Trophoblast cell (in vitro differentiated cells and primary cell): ENCODE measurements around the gene PRSS22.

ENCODE experiments used
- DNase-seq, 2 donors: peaks; one replicate each; pipeline ENCODE4 v3.0.0-alpha.2; 2016
- H2AFZ ChIP-seq: 2 replicates; pipeline ENCODE4 v1.6.1; 2013; ENCODE audit warnings: low read length, moderate library complexity, mild to moderate bottlenecking; ENCODE audit not compliant: insufficient read depth, poor library complexity
- H2AK5ac ChIP-seq: 2 replicates; pipeline ENCODE4 v1.6.1; 2013; ENCODE audit warnings: mild to moderate bottlenecking, low read length
- H2BK120ac ChIP-seq: 2 replicates; pipeline ENCODE4 v1.6.1; 2013; ENCODE audit warnings: low read length, mild to moderate bottlenecking, moderate library complexity; ENCODE audit not compliant: insufficient read depth, poor library complexity
- H2BK12ac ChIP-seq: 2 replicates; pipeline ENCODE4 v1.6.1; 2013; ENCODE audit warnings: mild to moderate bottlenecking, low read length, moderate library complexity
- H2BK5ac ChIP-seq: 2 replicates; pipeline ENCODE4 v1.6.1; 2013; ENCODE audit warnings: low read length, low read depth, moderate library complexity, mild to moderate bottlenecking; ENCODE audit not compliant: poor library complexity
- H3K14ac ChIP-seq: 2 replicates; pipeline ENCODE4 v1.6.1; 2013; ENCODE audit warnings: mild to moderate bottlenecking, low read length
- H3K18ac ChIP-seq: 2 replicates; pipeline ENCODE4 v1.6.1; 2013; ENCODE audit warnings: mild to moderate bottlenecking, low read length
- H3K23ac ChIP-seq: 2 replicates; pipeline ENCODE4 v1.6.1; 2013; ENCODE audit warnings: low read length
- H3K27ac ChIP-seq: 2 replicates; pipeline ENCODE4 v1.5.1; 2013; ENCODE audit warnings: low read depth, mild to moderate bottlenecking, inconsistent platforms, low read length, moderate library complexity
- H3K27me3 ChIP-seq: 2 replicates; pipeline ENCODE4 v1.6.1; 2013; ENCODE audit warnings: inconsistent platforms, mild to moderate bottlenecking, low read length, moderate library complexity; ENCODE audit not compliant: insufficient read depth
- H3K36me3 ChIP-seq, 2 experiments: 1 replicate in 1 of 2; 2 replicates in 1 of 2; pipeline ENCODE4 v1.6.1; 2013; ENCODE audit warnings: low read length in 2 of 2, mild to moderate bottlenecking in 2 of 2, moderate library complexity in 1 of 2; ENCODE audit not compliant: insufficient read depth in 2 of 2, control insufficient read depth in 1 of 2
- H3K4ac ChIP-seq: 2 replicates; pipeline ENCODE4 v1.6.1; 2013; ENCODE audit warnings: low read depth, mild to moderate bottlenecking, low read length, moderate library complexity
- H3K4me1 ChIP-seq, 2 experiments: 1 replicate in 1 of 2; 2 replicates in 1 of 2; pipeline ENCODE4 v1.6.1; 2013; ENCODE audit warnings: low read length in 2 of 2, mild to moderate bottlenecking in 2 of 2, moderate library complexity in 1 of 2; ENCODE audit not compliant: insufficient read depth in 2 of 2, control insufficient read depth in 1 of 2
- H3K4me2 ChIP-seq: 2 replicates; pipeline ENCODE4 v1.6.1; 2013; ENCODE audit warnings: inconsistent platforms, mild to moderate bottlenecking, low read length, moderate library complexity
- H3K4me3 ChIP-seq: 2 replicates; pipeline ENCODE4 v1.5.1; 2013; ENCODE audit warnings: mild to moderate bottlenecking, low read depth, low read length, inconsistent platforms
- H3K79me1 ChIP-seq: one replicate; pipeline ENCODE4 v1.6.1; 2013; ENCODE audit warnings: low read length
- H3K79me2 ChIP-seq: 2 replicates; pipeline ENCODE4 v1.6.1; 2013; ENCODE audit warnings: low read length, mild to moderate bottlenecking; ENCODE audit not compliant: control insufficient read depth, insufficient read depth, poor library complexity
- H3K9ac ChIP-seq: 2 replicates; pipeline ENCODE4 v1.6.1; 2013; ENCODE audit warnings: mild to moderate bottlenecking, low read length
- H3K9me3 ChIP-seq: 2 replicates; pipeline ENCODE4 v1.6.1; 2013; ENCODE audit warnings: low read depth, mild to moderate bottlenecking, control low read depth, inconsistent platforms, low read length; ENCODE audit not compliant: insufficient read depth
- H4K12ac ChIP-seq: 2 replicates; pipeline ENCODE4 v1.6.1; 2013; ENCODE audit warnings: low read depth, mild to moderate bottlenecking, low read length, moderate library complexity
- H4K8ac ChIP-seq: 2 replicates; pipeline ENCODE4 v1.6.1; 2013; ENCODE audit warnings: low read depth, mild to moderate bottlenecking, low read length, moderate library complexity
- H4K91ac ChIP-seq: one replicate; pipeline ENCODE4 v1.6.1; 2013; ENCODE audit warnings: low read depth, mild to moderate bottlenecking, low read length, moderate library complexity
- WGBS: extraction: QIAGEN DNeasy Blood & Tissue Kit; methylation state at CpG from one replicate; pipeline ENCODE4 v1.1.7; 2013; ENCODE audit warnings: missing lambda C conversion rate; ENCODE audit not compliant: insufficient read length, insufficient coverage; ENCODE audit errors: extremely low coverage; 5-methylcytosine and 5-hydroxymethylcytosine counted together

The PRSS22 gene

GRCh38 chr16:2858245-2859025, 465 bp upstream of the PRSS22 start:
- Histone ChIP-seq H3K27ac (no peak overlapping the region), H3K4me2 (peak overlapping the region; percentile 39), H4K12ac (no peak overlapping the region), H4K8ac (peak overlapping the region; percentile 39), H4K91ac (peak overlapping the region; percentile 60), H2AK5ac (no peak overlapping the region), H3K4ac (no peak overlapping the region), H3K79me1 (peaks cover 7% of the 10 kb centered on the region), H3K4me3 (no peak overlapping the region), H3K27me3 (no peaks in the 10 kb centered on the region), H2BK5ac (no peak overlapping the region), H2BK12ac (peak overlapping the region; percentile 60), H3K36me3 (peaks cover 0 to 2% of the 10 kb centered on the region in 2 experiments), H3K9ac (no peak overlapping the region), H2BK120ac (peak overlapping the region; percentile 30), H3K4me1 (peaks cover 16 to 17% of the 10 kb centered on the region in 2 experiments), H3K79me2 (peaks cover 2% of the 10 kb centered on the region), H2AFZ (no peak overlapping the region), H3K9me3 (peaks cover 9% of the 10 kb centered on the region), H3K23ac (no peak overlapping the region), H3K14ac (no peak overlapping the region), H3K18ac (no peak overlapping the region)
- peak; percentile 96 to 98 for DNase-seq
- no CpG with 5 or more reads among the region's 23 CpGs for WGBS

GRCh38 chr16:2856686-2857450, 1.1 kb downstream of the PRSS22 start:
- Histone ChIP-seq H3K9ac (no peak overlapping the region), H2AK5ac (no peak overlapping the region), H4K91ac (peak overlapping the region; percentile 2), H3K4me2 (peak overlapping the region; percentile 39), H3K27ac (no peak overlapping the region), H3K79me2 (peaks cover 2% of the 10 kb centered on the region), H2BK12ac (no peak overlapping the region), H3K4ac (no peak overlapping the region), H3K79me1 (peaks cover 7% of the 10 kb centered on the region), H3K36me3 (peaks cover 0 to 2% of the 10 kb centered on the region in 2 experiments), H2AFZ (no peak overlapping the region), H3K4me1 (peaks cover 16 to 17% of the 10 kb centered on the region in 2 experiments), H3K18ac (no peak overlapping the region), H4K8ac (no peak overlapping the region), H3K9me3 (peaks cover 9% of the 10 kb centered on the region), H4K12ac (no peak overlapping the region), H3K23ac (no peak overlapping the region), H3K14ac (no peak overlapping the region), H2BK5ac (no peak overlapping the region), H2BK120ac (no peak overlapping the region), H3K4me3 (no peak overlapping the region), H3K27me3 (no peaks in the 10 kb centered on the region)
- WGBS, result no CpG with 5 or more reads among the region's 24 CpGs
- DNase-seq, result no peak

GRCh38 chr16:2856061-2856670, 1.8 kb downstream of the PRSS22 start:
- Histone ChIP-seq H3K14ac (no peak overlapping the region), H4K91ac (no peak overlapping the region), H3K4me1 (peaks cover 16 to 17% of the 10 kb centered on the region in 2 experiments), H3K79me1 (peaks cover 7% of the 10 kb centered on the region), H3K9me3 (peaks cover 9% of the 10 kb centered on the region), H2AFZ (no peak overlapping the region), H2BK5ac (no peak overlapping the region), H2BK12ac (no peak overlapping the region), H2AK5ac (no peak overlapping the region), H3K23ac (no peak overlapping the region), H3K4ac (no peak overlapping the region), H3K18ac (no peak overlapping the region), H3K36me3 (peaks cover 0 to 2% of the 10 kb centered on the region in 2 experiments), H2BK120ac (no peak overlapping the region), H3K27ac (no peak overlapping the region), H3K4me2 (no peak overlapping the region), H3K27me3 (no peaks in the 10 kb centered on the region), H3K4me3 (no peak overlapping the region), H3K79me2 (peaks cover 2% of the 10 kb centered on the region), H4K8ac (no peak overlapping the region), H3K9ac (no peak overlapping the region), H4K12ac (no peak overlapping the region)
- no CpG with 5 or more reads among the region's 14 CpGs for WGBS
- peak; percentile 55 to 60 for DNase-seq

GRCh38 chr16:2855536-2855935, 2.4 kb downstream of the PRSS22 start:
- no peak overlapping the region for H2BK12ac ChIP-seq
- no peak overlapping the region for H2BK5ac ChIP-seq

More at GRCh38 chr16:2855536-2855935, 2.4 kb downstream of the PRSS22 start:
- Histone ChIP-seq H3K9me3 (peaks cover 5% of the 10 kb centered on the region), H2BK120ac (no peak overlapping the region), H3K27ac (no peak overlapping the region), H4K12ac (no peak overlapping the region), H4K91ac (no peak overlapping the region), H3K4me2 (no peak overlapping the region), H3K4me1 (peaks cover 16 to 17% of the 10 kb centered on the region in 2 experiments), H3K23ac (no peak overlapping the region), H3K14ac (no peak overlapping the region), H4K8ac (no peak overlapping the region), H3K36me3 (peaks cover 0 to 2% of the 10 kb centered on the region in 2 experiments), H3K4ac (no peak overlapping the region), H3K79me2 (peaks cover 2% of the 10 kb centered on the region), H3K9ac (no peak overlapping the region), H3K4me3 (no peak overlapping the region), H3K18ac (no peak overlapping the region), H2AK5ac (no peak overlapping the region), H2AFZ (no peak overlapping the region), H3K27me3 (no peaks in the 10 kb centered on the region), H3K79me1 (peaks cover 7% of the 10 kb centered on the region)
- DNase-seq, result no peak
- WGBS, result no CpG with 5 or more reads among the region's 6 CpGs
